ENCODE results near the gene CKAP4.
A peak's percentile ranks its signal among the peaks of the same experiment; 100 is the strongest.

Gene CKAP4

DNA sequence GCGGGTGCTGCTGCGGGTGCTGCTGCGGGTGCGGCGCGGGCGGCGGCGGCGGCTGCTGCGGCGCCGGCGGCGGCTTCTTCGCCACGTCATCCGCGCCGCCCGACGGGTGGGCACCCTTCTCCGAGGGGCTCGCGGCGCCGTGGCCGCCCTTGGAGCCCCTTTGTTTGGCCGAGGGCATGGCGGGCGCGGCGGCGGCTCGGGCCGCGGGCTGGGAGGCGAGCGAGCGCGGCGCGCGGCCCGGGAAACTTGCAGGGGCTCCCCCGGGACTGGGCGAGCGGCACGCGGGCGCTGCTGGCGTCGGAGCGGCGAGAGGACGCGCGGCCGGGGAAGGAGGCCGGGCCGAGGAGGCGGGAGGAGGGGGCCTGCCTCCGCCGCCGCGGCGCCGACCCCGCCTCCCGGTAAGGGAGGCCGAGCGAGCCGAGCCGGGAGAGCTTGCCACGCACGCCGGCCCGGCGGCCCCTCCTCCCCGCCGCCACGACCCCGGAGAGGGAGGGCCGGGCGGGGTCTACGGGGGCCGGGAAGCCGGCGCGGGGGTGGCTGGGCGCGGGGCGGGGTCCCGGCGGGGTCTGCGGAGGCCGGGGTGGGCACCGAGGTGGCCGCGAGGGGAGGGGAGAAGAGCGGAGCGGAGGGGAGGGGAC lies at the start of gene CKAP4:
Gene CKAP4 (minus strand): TSS at position 347 of the 638 bp plus-strand sequence. CDS start 169 bp downstream, at position 178.
- no peak for DNase-seq (ENCODE audit: low read depth)
- TF ChIP-seq, protein P1, sequence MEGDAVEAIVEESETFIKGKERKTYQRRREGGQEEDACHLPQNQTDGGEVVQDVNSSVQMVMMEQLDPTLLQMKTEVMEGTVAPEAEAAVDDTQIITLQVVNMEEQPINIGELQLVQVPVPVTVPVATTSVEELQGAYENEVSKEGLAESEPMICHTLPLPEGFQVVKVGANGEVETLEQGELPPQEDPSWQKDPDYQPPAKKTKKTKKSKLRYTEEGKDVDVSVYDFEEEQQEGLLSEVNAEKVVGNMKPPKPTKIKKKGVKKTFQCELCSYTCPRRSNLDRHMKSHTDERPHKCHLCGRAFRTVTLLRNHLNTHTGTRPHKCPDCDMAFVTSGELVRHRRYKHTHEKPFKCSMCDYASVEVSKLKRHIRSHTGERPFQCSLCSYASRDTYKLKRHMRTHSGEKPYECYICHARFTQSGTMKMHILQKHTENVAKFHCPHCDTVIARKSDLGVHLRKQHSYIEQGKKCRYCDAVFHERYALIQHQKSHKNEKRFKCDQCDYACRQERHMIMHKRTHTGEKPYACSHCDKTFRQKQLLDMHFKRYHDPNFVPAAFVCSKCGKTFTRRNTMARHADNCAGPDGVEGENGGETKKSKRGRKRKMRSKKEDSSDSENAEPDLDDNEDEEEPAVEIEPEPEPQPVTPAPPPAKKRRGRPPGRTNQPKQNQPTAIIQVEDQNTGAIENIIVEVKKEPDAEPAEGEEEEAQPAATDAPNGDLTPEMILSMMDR (IDR thresholded peaks at IDR 0.05; ENCODE audit: control insufficient read depth, extremely low read depth, insufficient read depth): 0 out of 2 replicates have a peak, but pooled peaks have one; percentile 9
- H3K4me3 ChIP-seq (ENCODE audit: low read depth, low read length): peak within 1 kb of the TSS; percentile 85

- H3K4me3 ChIP-seq (ENCODE audit: low read depth, low read length): no peak overlapping the region
- TF ChIP-seq, protein P1 (IDR thresholded peaks at IDR 0.05; ENCODE audit: control insufficient read depth, extremely low read depth, insufficient read depth): no peak
- DNase-seq (ENCODE audit: low read depth): no peak
Observed at GRCh38 chr12:106297075-106297474, 49.3 kb upstream of the CKAP4 start.

- TF ChIP-seq, protein P1 (IDR thresholded peaks at IDR 0.05; ENCODE audit: control insufficient read depth, extremely low read depth, insufficient read depth): no peak
- H3K4me3 ChIP-seq (ENCODE audit: low read depth, low read length): no peak overlapping the region
- no peak for DNase-seq (ENCODE audit: low read depth)
Observed at GRCh38 chr12:106296179-106296877, 48.5 kb upstream of the CKAP4 start.

- no peak for DNase-seq (ENCODE audit: low read depth)
- TF ChIP-seq, protein P1 (IDR thresholded peaks at IDR 0.05; ENCODE audit: control insufficient read depth, extremely low read depth, insufficient read depth): no peak
Observed at GRCh38 chr12:106292339-106292738, 44.5 kb upstream of the CKAP4 start.

GRCh38 chr12:106291342-106291741 lies 43.5 kb upstream of the CKAP4 start:
- DNase-seq (ENCODE audit: low read depth): no peak
- H3K4me3 ChIP-seq (ENCODE audit: low read depth, low read length): no peak overlapping the region
- TF ChIP-seq, protein P1 (IDR thresholded peaks at IDR 0.05; ENCODE audit: control insufficient read depth, extremely low read depth, insufficient read depth): no peak

More at GRCh38 chr12:106292339-106292738, 44.5 kb upstream of the CKAP4 start:
- no peak overlapping the region for H3K4me3 ChIP-seq (ENCODE audit: low read depth, low read length)

DNA sequence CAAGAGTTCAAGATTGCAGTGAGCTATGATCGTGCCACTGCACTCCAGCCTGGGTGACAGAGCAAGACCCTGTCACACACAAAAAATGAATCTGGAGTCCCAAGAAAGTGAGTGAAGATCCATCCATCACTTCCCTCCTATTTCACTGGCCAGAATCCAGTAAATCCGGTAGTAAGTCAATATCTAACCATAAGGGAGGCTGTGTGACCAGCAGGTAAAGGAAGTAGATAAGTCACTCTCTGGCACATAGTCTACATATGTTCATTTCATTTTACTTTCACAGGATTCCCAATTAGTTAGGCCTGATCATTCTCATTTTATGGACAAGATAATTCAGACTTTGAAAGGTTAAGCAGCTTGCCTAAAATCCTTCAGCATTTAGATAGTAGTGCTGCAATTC lies 42.8 kb upstream of the CKAP4 start:
- TF ChIP-seq, protein P1 (IDR thresholded peaks at IDR 0.05; ENCODE audit: control insufficient read depth, extremely low read depth, insufficient read depth): no peak
- DNase-seq (ENCODE audit: low read depth): no peak
- no peak overlapping the region for H3K4me3 ChIP-seq (ENCODE audit: low read depth, low read length)
